Measurements from ENCODE around the gene ATP6V0B.

- TF ChIP-seq RAD21 (IDR thresholded peaks at IDR 0.05): no peak
- no peak for TF ChIP-seq GABPA (IDR thresholded peaks at IDR 0.05 in 1 of 2, conservative IDR thresholded peaks at IDR 0.05 in 1 of 2)
- no peak for TF ChIP-seq ATF3 (IDR thresholded peaks at IDR 0.05)
- TF ChIP-seq, protein P1, sequence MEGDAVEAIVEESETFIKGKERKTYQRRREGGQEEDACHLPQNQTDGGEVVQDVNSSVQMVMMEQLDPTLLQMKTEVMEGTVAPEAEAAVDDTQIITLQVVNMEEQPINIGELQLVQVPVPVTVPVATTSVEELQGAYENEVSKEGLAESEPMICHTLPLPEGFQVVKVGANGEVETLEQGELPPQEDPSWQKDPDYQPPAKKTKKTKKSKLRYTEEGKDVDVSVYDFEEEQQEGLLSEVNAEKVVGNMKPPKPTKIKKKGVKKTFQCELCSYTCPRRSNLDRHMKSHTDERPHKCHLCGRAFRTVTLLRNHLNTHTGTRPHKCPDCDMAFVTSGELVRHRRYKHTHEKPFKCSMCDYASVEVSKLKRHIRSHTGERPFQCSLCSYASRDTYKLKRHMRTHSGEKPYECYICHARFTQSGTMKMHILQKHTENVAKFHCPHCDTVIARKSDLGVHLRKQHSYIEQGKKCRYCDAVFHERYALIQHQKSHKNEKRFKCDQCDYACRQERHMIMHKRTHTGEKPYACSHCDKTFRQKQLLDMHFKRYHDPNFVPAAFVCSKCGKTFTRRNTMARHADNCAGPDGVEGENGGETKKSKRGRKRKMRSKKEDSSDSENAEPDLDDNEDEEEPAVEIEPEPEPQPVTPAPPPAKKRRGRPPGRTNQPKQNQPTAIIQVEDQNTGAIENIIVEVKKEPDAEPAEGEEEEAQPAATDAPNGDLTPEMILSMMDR (IDR thresholded peaks at IDR 0.05; ENCODE audit: low read depth, low read length, missing input control): no peak
- no peak for TF ChIP-seq REST (IDR thresholded peaks at IDR 0.05)
- TF ChIP-seq YY1 (IDR thresholded peaks at IDR 0.05): no peak
- TF ChIP-seq EGR1 (IDR thresholded peaks at IDR 0.05; ENCODE audit: low read depth in 2 of 2): no peak
Observed at GRCh38 chr1:43951021-43951985, 23.5 kb upstream of the ATP6V0B start.

All from liver (tissue), 3 donors.